RWPE2 (cell line): ENCODE measurements around the gene P2RX3.
A peak's percentile ranks its signal among the peaks of the same experiment; 100 is the strongest.

Source experiments
- ATAC-seq: fragments of 200-7000 bp; cut with Tn5 transposase; 3 replicates; pipeline ENCODE4 v1.9.1; 2021; ENCODE audit warnings: low read depth
- DNase-seq: peaks from one replicate; pipeline ENCODE4 v3.0.0-alpha.2; 2020; ENCODE audit warnings: low spot score
- H3K27ac ChIP-seq: fragments of 450-650 bp; 2 replicates; pipeline ENCODE4 v1.5.1; 2017; ENCODE audit warnings: mild to moderate bottlenecking; ENCODE audit not compliant: poor library complexity, severe bottlenecking
- H3K27me3 ChIP-seq: fragments of 250-450 bp; sonication (Bioruptor Pico); 2 replicates; pipeline ENCODE4 v1.5.1; 2021; ENCODE audit warnings: mild to moderate bottlenecking, moderate library complexity; ENCODE audit not compliant: insufficient read depth, poor library complexity, severe bottlenecking
- H3K36me3 ChIP-seq: fragments of 250-450 bp; sonication (Bioruptor Pico); 2 replicates; pipeline ENCODE4 v1.5.1; 2020; ENCODE audit warnings: low read depth, mild to moderate bottlenecking, moderate library complexity
- H3K4me1 ChIP-seq: fragments of 250-450 bp; sonication (Bioruptor Pico); 2 replicates; pipeline ENCODE4 v1.5.1; 2021; ENCODE audit warnings: mild to moderate bottlenecking, moderate library complexity; ENCODE audit not compliant: insufficient read depth, poor library complexity, severe bottlenecking
- H3K4me3 ChIP-seq: fragments of 250-450 bp; sonication (Bioruptor Pico); 2 replicates; pipeline ENCODE4 v1.5.1; 2021; ENCODE audit warnings: mild to moderate bottlenecking, moderate library complexity; ENCODE audit not compliant: severe bottlenecking
- H3K9me3 ChIP-seq: fragments of 250-450 bp; sonication (Bioruptor Pico); 2 replicates; pipeline ENCODE4 v1.5.1; 2021; ENCODE audit warnings: mild to moderate bottlenecking, moderate library complexity; ENCODE audit not compliant: severe bottlenecking
- TF ChIP-seq, protein P1 (sequence below): fragments of 450-650 bp; IDR thresholded peaks from one replicate; pipeline ENCODE4 v1.5.1; 2017; ENCODE audit warnings: mild to moderate bottlenecking, moderate library complexity; ENCODE audit not compliant: poor library complexity, severe bottlenecking

Gene P2RX3

GRCh38 chr11:57297221-57297620 is 40.9 kb upstream of the P2RX3 start:
- Histone ChIP-seq H3K27me3 (no peaks in the 10 kb centered on the region), H3K27ac (peak overlapping the region; percentile 8), H3K36me3 (peaks cover 46% of the 10 kb centered on the region), H3K4me3 (no peak overlapping the region), H3K4me1 (peaks cover 32% of the 10 kb centered on the region), H3K9me3 (no peaks in the 10 kb centered on the region)
- ATAC-seq (no peak), DNase-seq (no peak)
- TF ChIP-seq, protein P1, sequence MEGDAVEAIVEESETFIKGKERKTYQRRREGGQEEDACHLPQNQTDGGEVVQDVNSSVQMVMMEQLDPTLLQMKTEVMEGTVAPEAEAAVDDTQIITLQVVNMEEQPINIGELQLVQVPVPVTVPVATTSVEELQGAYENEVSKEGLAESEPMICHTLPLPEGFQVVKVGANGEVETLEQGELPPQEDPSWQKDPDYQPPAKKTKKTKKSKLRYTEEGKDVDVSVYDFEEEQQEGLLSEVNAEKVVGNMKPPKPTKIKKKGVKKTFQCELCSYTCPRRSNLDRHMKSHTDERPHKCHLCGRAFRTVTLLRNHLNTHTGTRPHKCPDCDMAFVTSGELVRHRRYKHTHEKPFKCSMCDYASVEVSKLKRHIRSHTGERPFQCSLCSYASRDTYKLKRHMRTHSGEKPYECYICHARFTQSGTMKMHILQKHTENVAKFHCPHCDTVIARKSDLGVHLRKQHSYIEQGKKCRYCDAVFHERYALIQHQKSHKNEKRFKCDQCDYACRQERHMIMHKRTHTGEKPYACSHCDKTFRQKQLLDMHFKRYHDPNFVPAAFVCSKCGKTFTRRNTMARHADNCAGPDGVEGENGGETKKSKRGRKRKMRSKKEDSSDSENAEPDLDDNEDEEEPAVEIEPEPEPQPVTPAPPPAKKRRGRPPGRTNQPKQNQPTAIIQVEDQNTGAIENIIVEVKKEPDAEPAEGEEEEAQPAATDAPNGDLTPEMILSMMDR = no peak

- TF ChIP-seq, protein P1 = no peak
- Histone ChIP-seq H3K4me1 (peaks cover 25% of the 10 kb centered on the region), H3K36me3 (peaks cover 64% of the 10 kb centered on the region), H3K4me3 (no peak overlapping the region), H3K27me3 (no peaks in the 10 kb centered on the region), H3K9me3 (no peaks in the 10 kb centered on the region), H3K27ac (no peak overlapping the region)
- DNase-seq (no peak), ATAC-seq (no peak)
Measured at GRCh38 chr11:57299150-57299737, 38.9 kb upstream of the P2RX3 start.

GRCh38 chr11:57300785-57301184 is 37.4 kb upstream of the P2RX3 start:
- peaks cover 27% of the 10 kb centered on the region for H3K4me1 ChIP-seq
- no peak overlapping the region for H3K27ac ChIP-seq
- H3K4me3 ChIP-seq = no peak overlapping the region
- DNase-seq = no peak
- H3K9me3 ChIP-seq = no peaks in the 10 kb centered on the region
- TF ChIP-seq, protein P1 = no peak
- H3K36me3 ChIP-seq = peaks cover 73% of the 10 kb centered on the region
- ATAC-seq = no peak
- H3K27me3 ChIP-seq = no peaks in the 10 kb centered on the region

DNA sequence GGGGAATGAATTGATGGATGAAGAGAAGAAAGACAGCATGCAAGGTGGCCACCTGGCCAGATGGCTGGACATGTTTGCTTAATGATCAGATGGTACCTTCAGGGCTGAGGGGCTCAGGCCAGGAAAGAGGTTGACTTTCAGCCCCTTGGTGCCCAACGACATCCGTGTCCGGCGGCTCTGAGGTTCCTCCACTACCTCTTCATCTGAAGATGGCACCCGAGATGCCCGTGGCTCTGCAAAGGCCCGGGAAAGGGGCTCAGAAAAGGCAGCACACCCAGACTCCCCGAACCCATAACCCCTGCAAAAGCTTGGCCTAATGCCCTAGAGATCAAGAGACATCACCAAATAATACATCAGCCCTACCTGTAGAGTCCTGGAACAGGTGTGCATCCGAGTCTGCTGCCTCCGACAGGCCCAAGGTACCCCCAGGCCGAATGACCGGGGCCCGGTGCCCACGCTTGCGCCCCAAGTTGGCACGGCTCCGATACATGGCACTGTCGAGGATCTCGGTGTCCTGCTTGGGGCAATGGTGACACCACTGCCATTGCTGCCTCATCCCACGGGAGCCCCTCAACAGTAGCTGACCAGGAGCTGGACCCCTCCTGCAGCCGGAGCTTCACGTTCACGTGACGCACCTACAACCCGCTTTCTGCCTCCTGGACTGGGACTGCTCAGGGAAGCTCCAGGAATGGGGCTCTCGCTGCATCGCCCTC is 36.3 kb upstream of the P2RX3 start:
- peaks cover 31% of the 10 kb centered on the region for H3K4me1 ChIP-seq
- DNase-seq (no peak), ATAC-seq (no peak)
- TF ChIP-seq, protein P1 = no peak
- H3K36me3 ChIP-seq = peaks cover 81% of the 10 kb centered on the region
- no peaks in the 10 kb centered on the region for H3K9me3 ChIP-seq
- H3K4me3 ChIP-seq = no peak overlapping the region
- no peak overlapping the region for H3K27ac ChIP-seq
- no peaks in the 10 kb centered on the region for H3K27me3 ChIP-seq

- TF ChIP-seq, protein P1 = no peak
- Histone ChIP-seq H3K27ac (peak overlapping the region; percentile 87), H3K4me3 (no peak overlapping the region), H3K4me1 (peaks cover 37% of the 10 kb centered on the region), H3K27me3 (no peaks in the 10 kb centered on the region), H3K9me3 (no peaks in the 10 kb centered on the region), H3K36me3 (peaks cover 87% of the 10 kb centered on the region)
- ATAC-seq (no peak), DNase-seq (no peak)
Measured at GRCh38 chr11:57302489-57302888, 35.7 kb upstream of the P2RX3 start.
